ENCODE data around the gene CXCL10. TPM values are rescaled to one million over a fixed set of nuclear protein-coding genes. Genes with fewer than 3 reads are reported as not detected.

Gene CXCL10
- total and polyA plus RNA-seq, 9 of the 15 experiments (the other 6 are each of a cell fraction or from before 2014, with no cell fraction given) = 0.06 to 0.18 (median 0.08) TPM; not detected in 6

- no peaks in the 10 kb centered on the region for H3K9me1 ChIP-seq (ENCODE audit: control insufficient read depth, insufficient read depth, low read length)
- in situ Hi-C loops (cut with MboI) = no loop called here
- TF ChIP-seq YY1 (IDR thresholded peaks at IDR 0.05; ENCODE audit: borderline replicate concordance in 1 of 3, control insufficient read depth in 1 of 3, extremely low read depth in 1 of 3, insufficient read depth in 3 of 3, insufficient read length in 1 of 3, insufficient replicate concordance in 2 of 3, low read depth in 1 of 3, low read length in 2 of 3) (no peak), MLLT1 (IDR thresholded peaks at IDR 0.05) (no peak), ZBTB11 (CRISPR knock-in tag; IDR thresholded peaks at IDR 0.05) (no peak), ZSCAN32 (CRISPR knock-in tag; IDR thresholded peaks at IDR 0.05) (no peak), ZNF133 (CRISPR knock-in tag; IDR thresholded peaks at IDR 0.05) (no peak), ZBTB17 (CRISPR knock-in tag; IDR thresholded peaks at IDR 0.05) (no peak), MEF2A (IDR thresholded peaks at IDR 0.05; ENCODE audit: control insufficient read depth, low read depth, low read length) (no peak)
- no TSS peak for BruUV-seq (replicated peaks)
- no peaks in the 10 kb centered on the region for H3K36me3 ChIP-seq (ENCODE audit: control insufficient read depth, insufficient read depth, low read length)
- peaks cover 0 to 7% of the 10 kb centered on the region in 2 experiments; a peak in 2 of 5 replicates for H3K4me1 ChIP-seq (replicated peaks in 1 of 2; ENCODE audit: control insufficient read depth in 2 of 2, insufficient read depth in 2 of 2, low read length in 2 of 2)
- H3K9me3 ChIP-seq (replicated peaks; ENCODE audit: control insufficient read depth, insufficient read depth, low read depth, low read length) = no peaks in the 10 kb centered on the region
- FAIRE-seq (no peak), DNase-seq (ENCODE audit: extremely low read depth in 1 of 4, low spot score in 3 of 4) (no peak), ATAC-seq (no peak)
- H3K4me3 ChIP-seq = no peak overlapping the region
- ChIA-PET POLR2A (no interaction called here), CTCF (ENCODE audit: low intra/inter-chr PET ratio) (no interaction called here)
- no peak overlapping the region for H2AFZ ChIP-seq (ENCODE audit: low read depth, low read length)
- H3K27me3 ChIP-seq (ENCODE audit: control insufficient read depth in 2 of 2, insufficient read depth in 2 of 2, low read length in 2 of 2) = peaks cover 0 to 8% of the 10 kb centered on the region in 2 experiments; a peak in 1 of 5 replicates
- no peaks in the 10 kb centered on the region for H4K20me1 ChIP-seq (replicated peaks; ENCODE audit: control insufficient read depth, insufficient read depth, low read length)
- intact Hi-C loops (cut with micrococcal nuclease) = no loop called here
- H3K9ac ChIP-seq (ENCODE audit: insufficient read depth in 1 of 2, low read depth in 2 of 2, low read length in 2 of 2) = no peak overlapping the region
- WGBS (ENCODE audit: insufficient coverage, low coverage, missing lambda C conversion rate) = 41% methylated on average over 12 of the region's 13 CpGs
- H3K4me2 ChIP-seq (ENCODE audit: insufficient read depth, low read length) = no peak overlapping the region
- no peak overlapping the region for H3K27ac ChIP-seq (ENCODE audit: extremely low read depth, low read depth, low read length)
- no peaks in the 10 kb centered on the region for H3K79me2 ChIP-seq (ENCODE audit: control insufficient read depth, insufficient read depth, low read length)
Observed at GRCh38 chr4:76010576-76010975, 12.7 kb downstream of the CXCL10 start.

Measured in K562 (cell line).